H1 (cell line): Measurements from ENCODE around the gene RFX5. TPM values are rescaled to one million over a fixed set of nuclear protein-coding genes. Genes with fewer than 3 reads are reported as not detected.

ENCODE experiments used
- CTCF ChIA-PET: fragments of 300-600 bp; sonication (Branson Sonifier 250); formaldehyde crosslinking; loops from one replicate; lab custom pipeline; 2021; ENCODE audit not compliant: partially characterized antibody; lab: Charles Lee
- POLR2A ChIA-PET: fragments of 300-600 bp; sonication (Branson Sonifier 250); formaldehyde crosslinking; loops from one replicate; lab custom pipeline; 2021; ENCODE audit warnings: inconsistent platforms; ENCODE audit not compliant: partially characterized antibody; lab: Charles Lee
- DNase-seq, 2 experiments: peaks; one replicate each; pipeline versions ENCODE4 v3.0.0 to v3.0.0-alpha.2; 2010 to 2022; ENCODE audit warnings: low spot score in 2 of 2, low read depth in 1 of 2, mixed read lengths in 1 of 2
- FAIRE-seq: peaks from 2 replicates; lab custom pipeline; 2011; peaks lifted over from hg19 to GRCh38; lab: Jason Lieb, UNC
- H2AFZ ChIP-seq: 2 replicates; pipeline ENCODE4 v1.8.1; 2012; ENCODE audit warnings: low read length, inconsistent platforms
- H2AK5ac ChIP-seq: 2 replicates; pipeline ENCODE4 v1.6.1; 2013; ENCODE audit warnings: low read depth, low read length
- H2BK120ac ChIP-seq: replicated peaks from 2 replicates; pipeline ENCODE3; 2013; ENCODE audit warnings: low read depth, low read length, inconsistent platforms
- H2BK12ac ChIP-seq: 2 replicates; pipeline ENCODE4 v1.6.1; 2013; ENCODE audit warnings: low read depth, low read length
- H2BK15ac ChIP-seq: 2 replicates; pipeline ENCODE4 v1.6.1; 2013; ENCODE audit warnings: low read length
- H2BK20ac ChIP-seq: 2 replicates; pipeline ENCODE4 v1.6.1; 2013; ENCODE audit warnings: low read length
- H2BK5ac ChIP-seq: 2 replicates; pipeline ENCODE4 v1.6.1; 2013; ENCODE audit warnings: low read depth, low read length
- H3K14ac ChIP-seq: 2 replicates; pipeline ENCODE4 v1.6.1; 2013; ENCODE audit warnings: inconsistent platforms; ENCODE audit not compliant: insufficient read length
- H3K18ac ChIP-seq: 2 replicates; pipeline ENCODE4 v1.6.1; 2013; ENCODE audit warnings: low read length; ENCODE audit errors: extremely low read depth
- H3K23ac ChIP-seq: 2 replicates; pipeline ENCODE4 v1.6.1; 2013; ENCODE audit warnings: inconsistent platforms; ENCODE audit not compliant: insufficient read length
- H3K23me2 ChIP-seq: 2 replicates; pipeline ENCODE4 v1.6.1; 2013; ENCODE audit warnings: low read depth, low read length
- H3K27ac ChIP-seq: 2 replicates; pipeline ENCODE4 v1.6.1; 2011; ENCODE audit warnings: low read depth, low read length, inconsistent platforms
- H3K27me3 ChIP-seq, 4 experiments: replicated peaks in 1 of 4; 1 replicate in 1 of 4; 2 replicates in 3 of 4; pipeline versions ENCODE4 v1.6.1 to v1.8.1; 2011 to 2013; ENCODE audit warnings: low read length in 3 of 4, mild to moderate bottlenecking in 3 of 4, inconsistent platforms in 2 of 4, mixed read lengths in 2 of 4, moderate library complexity in 1 of 4; ENCODE audit not compliant: control insufficient read depth in 3 of 4, insufficient read depth in 3 of 4; ENCODE audit errors: extremely low read depth in 1 of 4
- H3K36me3 ChIP-seq, 4 experiments: 2 replicates each; pipeline versions ENCODE4 v1.6.1 to v1.8.1; 2011 to 2013; ENCODE audit warnings: mild to moderate bottlenecking in 4 of 4, low read length in 3 of 4, moderate library complexity in 2 of 4, control low read depth in 1 of 4, inconsistent platforms in 1 of 4; ENCODE audit not compliant: insufficient read depth in 4 of 4, control insufficient read depth in 2 of 4
- H3K4ac ChIP-seq: replicated peaks from 2 replicates; pipeline ENCODE3; 2013; ENCODE audit warnings: low read length, low read depth, mixed read lengths, inconsistent platforms; ENCODE audit not compliant: insufficient read length
- H3K4me1 ChIP-seq, 4 experiments: replicated peaks in 1 of 4; 1 replicate in 1 of 4; 2 replicates in 3 of 4; pipeline versions ENCODE4 v1.6.1 to v1.8.1; 2011 to 2013; ENCODE audit warnings: low read length in 3 of 4, inconsistent platforms in 2 of 4, mixed read lengths in 1 of 4; ENCODE audit not compliant: insufficient read depth in 4 of 4, control insufficient read depth in 3 of 4
- H3K4me2 ChIP-seq, 2 experiments: 2 replicates each; pipeline versions ENCODE4 v1.6.1 to v1.8.1; 2011 to 2013; ENCODE audit warnings: low read depth in 2 of 2, low read length in 2 of 2, control low read depth in 1 of 2, inconsistent platforms in 1 of 2, mild to moderate bottlenecking in 1 of 2; ENCODE audit not compliant: insufficient read depth in 1 of 2
- H3K4me3 ChIP-seq, 4 experiments: fragments of 200-600, 300-600 bp in 1 of 4; sonication (generic), shearing (Covaris generic), sonication (Bioruptor Twin) in 1 of 4; 2 replicates each; pipeline versions ENCODE4 v1.5.1 to v1.8.1; 2011 to 2016; ENCODE audit warnings: low read length in 4 of 4, low read depth in 3 of 4, control low read depth in 2 of 4, inconsistent platforms in 2 of 4, mild to moderate bottlenecking in 2 of 4, mixed read lengths in 1 of 4, moderate library complexity in 1 of 4; ENCODE audit not compliant: insufficient read depth in 2 of 4; ENCODE audit errors: extremely low read depth in 1 of 4
- H3K56ac ChIP-seq: replicated peaks from 2 replicates; pipeline ENCODE3; 2013; ENCODE audit warnings: low read depth, mild to moderate bottlenecking, mixed read lengths, low read length, inconsistent platforms; ENCODE audit not compliant: insufficient read length
- H3K79me1 ChIP-seq: 2 replicates; pipeline ENCODE4 v1.6.1; 2013; ENCODE audit warnings: low read depth, low read length, control low read depth
- H3K79me2 ChIP-seq, 2 experiments: 2 replicates each; pipeline versions ENCODE4 v1.6.1 to v1.8.1; 2012 to 2013; ENCODE audit warnings: low read length in 2 of 2, mild to moderate bottlenecking in 2 of 2, inconsistent platforms in 1 of 2; ENCODE audit not compliant: insufficient read depth in 2 of 2, control insufficient read depth in 1 of 2
- H3K9ac ChIP-seq, 4 experiments: replicated peaks in 1 of 4; 1 replicate in 1 of 4; 2 replicates in 3 of 4; pipeline versions ENCODE4 v1.6.1 to v1.8.1; 2011 to 2013; ENCODE audit warnings: low read depth in 3 of 4, low read length in 3 of 4, control low read depth in 2 of 4, mild to moderate bottlenecking in 2 of 4, moderate library complexity in 2 of 4, inconsistent platforms in 1 of 4; ENCODE audit errors: extremely low read depth in 1 of 4
- H3K9me3 ChIP-seq, 2 experiments: 2 replicates each; pipeline versions ENCODE4 v1.6.1 to v1.8.1; 2012 to 2013; ENCODE audit warnings: mild to moderate bottlenecking in 2 of 2, moderate library complexity in 2 of 2, control low read depth in 1 of 2, inconsistent platforms in 1 of 2, low read depth in 1 of 2, low read length in 1 of 2, mixed read lengths in 1 of 2; ENCODE audit not compliant: insufficient read depth in 2 of 2
- H4K20me1 ChIP-seq, 2 experiments: replicated peaks in 1 of 2; 2 replicates each; pipeline versions ENCODE3 to v1.8.1; 2011 to 2013; ENCODE audit warnings: inconsistent platforms in 2 of 2, low read length in 2 of 2, mild to moderate bottlenecking in 1 of 2; ENCODE audit not compliant: insufficient read depth in 2 of 2, control insufficient read depth in 1 of 2
- H4K5ac ChIP-seq: 2 replicates; pipeline ENCODE4 v1.6.1; 2013; ENCODE audit warnings: low read length, low read depth, mixed read lengths, inconsistent platforms; ENCODE audit not compliant: insufficient read length
- H4K8ac ChIP-seq: 2 replicates; pipeline ENCODE4 v1.8.0; 2013; ENCODE audit warnings: mild to moderate bottlenecking, moderate library complexity, low read length, inconsistent platforms; ENCODE audit not compliant: insufficient read depth; ENCODE audit errors: extremely low read depth
- H4K91ac ChIP-seq: replicated peaks from 2 replicates; pipeline ENCODE3; 2013; ENCODE audit warnings: low read length, mixed read lengths, inconsistent platforms; ENCODE audit not compliant: insufficient read length
- CBX8 ChIP-seq: fragments of 300-800, 300-1000 bp; sonication (generic); IDR thresholded peaks from 2 replicates; pipeline ENCODE4 v1.7.1; 2016; ENCODE audit warnings: low read depth, low read length, borderline replicate concordance
- KDM5A ChIP-seq: fragments of 200-600 bp; IDR thresholded peaks from 2 replicates; pipeline ENCODE4 v1.7.1; 2012; ENCODE audit warnings: mild to moderate bottlenecking, low read length, inconsistent platforms, mixed read lengths
- WGBS, 2 experiments: shearing (Covaris generic) in 1 of 2; methylation state at CpG; one replicate each; pipeline versions ENCODE4 v1.1.6 to v1.1.7; 2013 to 2015; ENCODE audit warnings: low lambda C conversion rate in 2 of 2, mixed read lengths in 2 of 2, inconsistent platforms in 1 of 2, low coverage in 1 of 2, missing lambda C conversion rate in 1 of 2; ENCODE audit not compliant: insufficient replicate concordance in 2 of 2, insufficient coverage in 1 of 2, insufficient read length in 1 of 2; ENCODE audit errors: extremely low coverage in 1 of 2, missing lambda C conversion rate in 1 of 2; 5-methylcytosine and 5-hydroxymethylcytosine counted together
- polyA plus RNA-seq, 7 experiments: library from polyadenylated mRNA; depleted of rRNA in 3 of 7; stranded (reverse) in 5 of 7; unstranded in 2 of 7; fragments of >200 nt in 5 of 7; fragments of 200-250 nt in 2 of 7; gene quantifications; 1 replicate in 5 of 7; 2 replicates in 1 of 7; 4 replicates in 1 of 7; pipeline versions ENCODE4 v1.2.1 to v1.2.3, GENCODE V29; 2011 to 2013; ENCODE audit warnings: missing spikeins in 2 of 7, mixed read lengths in 2 of 7
- total RNA-seq: library from RNA; stranded (reverse); fragmentation: NEBNext Ultra II Directional; extraction: Animal tissue kit (Norgen Biotek cat#: 25700); gene quantifications from 2 replicates; pipeline ENCODE4 v1.2.1, GENCODE V29; 2021

Gene RFX5
- total and polyA plus RNA-seq, 2 of the 8 experiments (the other 6 are each of a cell fraction or from before 2014, with no cell fraction given) = 27.8 to 59.7 TPM

DNA sequence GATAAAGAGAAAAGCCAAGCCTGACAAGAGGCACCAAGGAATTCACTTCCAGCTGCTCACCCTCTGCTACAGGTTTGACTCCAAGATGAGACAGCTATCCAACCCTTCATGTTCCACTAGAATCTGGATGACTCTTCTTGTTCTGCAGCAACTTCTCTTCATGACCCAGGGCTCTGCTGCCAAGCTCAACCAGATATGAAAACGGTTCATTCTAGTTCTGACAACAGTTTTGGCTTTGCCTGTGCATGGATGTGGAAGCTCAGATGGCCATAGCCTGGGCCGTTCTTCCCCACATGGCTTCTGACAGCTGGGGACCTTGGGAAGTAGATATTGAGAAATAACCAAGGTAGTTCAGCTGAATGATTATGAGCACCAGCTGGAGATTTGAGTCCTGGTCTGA lies 33.6 kb downstream of the RFX5 start:
- CTCF ChIA-PET = interaction anchor here (0.5 to 11.6 kb wide), 4 partner anchors 10 to 281 kb away, joined by 3 to 129 read pairs (median 45); no protein-coding TSS in a partner anchor
- Histone ChIP-seq H3K4ac (no peak overlapping the region), H2BK20ac (no peak overlapping the region), H3K79me2 (no peaks in the 10 kb centered on the region), H3K4me1 (0 out of 7 replicates have a peak, but pooled peaks cover 0 to 3% (median 0%) of the 10 kb centered on the region in 4 experiments), H2BK120ac (no peak overlapping the region), H2AFZ (no peak overlapping the region), H3K79me1 (no peaks in the 10 kb centered on the region)
- TF ChIP-seq KDM5A (no peak), CBX8 (no peak)
- TF ChIP-seq, all 59 proteins: peak for 0
- no peak overlapping the region for H4K91ac ChIP-seq
- H4K20me1 ChIP-seq = peaks cover 0 to 3% of the 10 kb centered on the region in 2 experiments
- WGBS, 2 experiments = 98% methylated on average over 2 of the region's 2 CpGs; no CpG with 5 or more reads in 1 of the 2 experiments
- POLR2A ChIA-PET = interaction anchor here (1.0 to 3.8 kb wide), 4 partner anchors 11 to 86 kb away, joined by 3 to 20 read pairs (median 10); partner anchors contain the start of genes PI4KB and PSMB4
- no peak overlapping the region for H3K9ac ChIP-seq
- no peaks in the 10 kb centered on the region for H3K9me3 ChIP-seq
- no peak overlapping the region for H2BK15ac ChIP-seq
- no peak overlapping the region for H3K56ac ChIP-seq
- peaks cover 0 to 15% (median 8%) of the 10 kb centered on the region in 4 experiments; a peak in 4 of 8 replicates for H3K36me3 ChIP-seq
- H3K27ac ChIP-seq = no peak overlapping the region
- no peaks in the 10 kb centered on the region for H3K23me2 ChIP-seq
- no peak overlapping the region for H3K23ac ChIP-seq
- no peak overlapping the region for H3K14ac ChIP-seq
- no peak overlapping the region for H3K4me3 ChIP-seq
- no peaks in the 10 kb centered on the region for H3K27me3 ChIP-seq
- no peak overlapping the region for H2BK12ac ChIP-seq
- no peak overlapping the region for H4K5ac ChIP-seq
- no peak overlapping the region for H3K18ac ChIP-seq
- H2AK5ac ChIP-seq = no peak overlapping the region
- H3K4me2 ChIP-seq = no peak overlapping the region
- H4K8ac ChIP-seq = no peak overlapping the region
- H2BK5ac ChIP-seq = no peak overlapping the region
- DNase-seq (no peak), FAIRE-seq (no peak)
